Ovary (tissue), 9 donors: ENCODE results near the gene TECPR2. TPM values are rescaled to one million over a fixed set of nuclear protein-coding genes. Genes with fewer than 3 reads are reported as not detected.
A peak's percentile ranks its signal among the peaks of the same experiment; 100 is the strongest.
"Not testable (repeated sequence)": the region's sequence is repeated elsewhere in the genome, so short reads cannot be mapped to it uniquely, and the experiment has no call there.

Source experiments
- DNase-seq, 5 donors: peaks; one replicate each; pipeline ENCODE4 v3.0.0-alpha.2; 2019 to 2020
- H3K27ac ChIP-seq, 2 donors: fragments of 200-600 bp; one replicate each; pipeline versions ENCODE4 v1.5.1 to v1.8.0; 2019 to 2022
- H3K27me3 ChIP-seq: fragments of 200-600 bp; one replicate; pipeline ENCODE4 v1.8.0; 2022
- H3K36me3 ChIP-seq: fragments of 200-600 bp; sonication (generic); one replicate; pipeline ENCODE4 v1.5.1; 2019
- H3K4me1 ChIP-seq: one replicate; pipeline ENCODE4 v1.8.1; 2013; ENCODE audit warnings: mild to moderate bottlenecking, moderate library complexity; ENCODE audit not compliant: insufficient read depth
- H3K4me3 ChIP-seq: fragments of 200-600 bp; sonication (generic); one replicate; pipeline ENCODE4 v1.5.1; 2017
- H3K9me3 ChIP-seq, 2 donors: fragments of 200-600 bp in 1 of 2; sonication (generic) in 1 of 2; one replicate each; pipeline versions ENCODE4 v1.5.1 to v1.8.1; 2013 to 2019; ENCODE audit warnings: mild to moderate bottlenecking in 1 of 2, moderate library complexity in 1 of 2
- EP300 ChIP-seq: sonication (generic); formaldehyde crosslinking; IDR thresholded peaks from one replicate; pipeline ENCODE4 v1.6.1; 2017; ENCODE audit warnings: antibody characterized with exemption
- POLR2A ChIP-seq: fragments of 450-650 bp; IDR thresholded peaks from one replicate; pipeline ENCODE4 v1.6.1; 2017; ENCODE audit warnings: antibody characterized with exemption, mild to moderate bottlenecking, moderate library complexity
- WGBS, 3 donors: extraction: QIAGEN DNeasy Blood & Tissue Kit in 1 of 3; methylation state at CpG; one replicate each; pipeline versions ENCODE4 v1.1.5 to v1.1.7; 2013 to 2017; 5-methylcytosine and 5-hydroxymethylcytosine counted together
- intact Hi-C, 4 donors: fragments of 100-400 bp; cut with DNase I; formaldehyde crosslinking; loops; one replicate each; pipeline versions ENCODE4 v1.11.0 to v1.15.1; 2022 to 2023
- polyA plus RNA-seq, 2 donors: library from polyadenylated mRNA; stranded (reverse); fragments of 200-250 nt in 1 of 2; fragments of 350-450 nt in 1 of 2; fragmentation: Illumina TruSeq in 1 of 2; extraction: RNeasy Lipid Tissue Mini Kit (QIAGEN cat#74804) in 1 of 2; gene quantifications; one replicate each; pipeline ENCODE4 v1.2.3, GENCODE V29; 2013 to 2014
- total RNA-seq, 7 donors: library from RNA; depleted of rRNA in 2 of 7; stranded (reverse); fragments of >200 nt in 2 of 7; fragmentation: NEBNext Ultra II Directional in 3 of 7; extraction: Animal tissue kit (Norgen Biotek cat#: 25700) in 3 of 7; gene quantifications; one replicate each; pipeline versions ENCODE4 v1.1.0 to v1.2.4, GENCODE V29; 2016 to 2023
- TF ChIP-seq, protein P1 (sequence below), 3 donors: fragments of 450-650 bp in 2 of 3; fragments of 200-600 bp in 1 of 3; IDR thresholded peaks; one replicate each; pipeline versions ENCODE4 v1.5.1 to v1.8.0; 2016 to 2022; ENCODE audit warnings: antibody characterized with exemption in 3 of 3, mild to moderate bottlenecking in 1 of 3
- donor health status: DM: no; HTN: no; CAD: no; lungs with moderate emphysema.
- donor health status: DM: no; HTN: no; CAD: no.
- donor health status: Bipolar disorder and iron deficiency.
- donor health status: DM: yes; HTN: yes; CAD: no.
- donor health status: DM: no; HTN: no; CAD: no.
- donor health status: DM: yes; HTN: yes; CAD: no.

TECPR2 gene
- total and polyA plus RNA-seq, 9 donors = 8.6 to 29.3 (median 25.8) TPM

DNA sequence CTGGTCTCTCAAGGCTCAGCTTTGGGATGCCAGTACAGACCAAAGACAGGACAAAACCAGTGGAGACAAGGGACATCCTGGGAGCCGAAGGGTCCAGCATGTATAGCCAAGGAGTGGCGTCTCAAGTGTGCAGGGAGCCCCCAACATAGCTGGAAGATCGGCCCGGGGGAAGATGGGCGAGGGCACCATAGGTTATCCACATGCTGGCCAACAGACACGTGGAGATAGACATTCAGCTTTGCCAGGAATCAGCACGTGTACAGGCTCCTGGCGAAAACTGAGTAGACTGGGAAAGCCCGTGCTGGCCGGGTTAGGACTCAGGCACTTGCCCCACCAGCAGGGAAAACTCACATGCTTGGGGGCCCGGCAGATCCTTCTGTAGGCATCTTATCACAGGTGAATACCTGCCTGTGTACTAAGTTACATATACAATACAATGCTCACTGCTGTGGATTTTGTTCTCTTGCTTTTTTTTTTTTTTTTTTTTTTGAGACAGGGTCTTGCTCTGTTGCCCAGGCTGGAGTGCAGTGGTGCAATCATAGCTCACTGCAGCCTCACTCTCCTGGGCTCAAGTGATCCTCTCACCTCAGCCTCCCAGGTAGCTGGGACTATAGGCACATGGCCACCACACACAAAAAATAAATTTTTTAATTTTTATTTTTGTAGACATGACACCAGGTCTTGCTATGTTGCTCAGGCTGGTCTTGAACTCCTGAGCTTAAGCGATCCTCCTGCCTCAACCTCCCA, 152.4 kb downstream of the TECPR2 start:
- no peaks in the 10 kb centered on the region for H3K36me3 ChIP-seq
- TF ChIP-seq EP300 = no peak
- TF ChIP-seq POLR2A = no peak
- TF ChIP-seq, protein P1, sequence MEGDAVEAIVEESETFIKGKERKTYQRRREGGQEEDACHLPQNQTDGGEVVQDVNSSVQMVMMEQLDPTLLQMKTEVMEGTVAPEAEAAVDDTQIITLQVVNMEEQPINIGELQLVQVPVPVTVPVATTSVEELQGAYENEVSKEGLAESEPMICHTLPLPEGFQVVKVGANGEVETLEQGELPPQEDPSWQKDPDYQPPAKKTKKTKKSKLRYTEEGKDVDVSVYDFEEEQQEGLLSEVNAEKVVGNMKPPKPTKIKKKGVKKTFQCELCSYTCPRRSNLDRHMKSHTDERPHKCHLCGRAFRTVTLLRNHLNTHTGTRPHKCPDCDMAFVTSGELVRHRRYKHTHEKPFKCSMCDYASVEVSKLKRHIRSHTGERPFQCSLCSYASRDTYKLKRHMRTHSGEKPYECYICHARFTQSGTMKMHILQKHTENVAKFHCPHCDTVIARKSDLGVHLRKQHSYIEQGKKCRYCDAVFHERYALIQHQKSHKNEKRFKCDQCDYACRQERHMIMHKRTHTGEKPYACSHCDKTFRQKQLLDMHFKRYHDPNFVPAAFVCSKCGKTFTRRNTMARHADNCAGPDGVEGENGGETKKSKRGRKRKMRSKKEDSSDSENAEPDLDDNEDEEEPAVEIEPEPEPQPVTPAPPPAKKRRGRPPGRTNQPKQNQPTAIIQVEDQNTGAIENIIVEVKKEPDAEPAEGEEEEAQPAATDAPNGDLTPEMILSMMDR (IDR thresholded peaks at IDR 0.05) = no peak
- peak in 2 of 5 donors; percentile 8 to 27 for DNase-seq
- WGBS, 3 donors = 69 to 81% (median 70%) methylated on average over 12 of the region's 12 CpGs
- H3K27me3 ChIP-seq = no peaks in the 10 kb centered on the region
- no peak overlapping the region for H3K27ac ChIP-seq
- H3K4me3 ChIP-seq = no peak overlapping the region
- intact Hi-C loops = no loop called here
- no peaks in the 10 kb centered on the region for H3K9me3 ChIP-seq
- peaks cover 4% of the 10 kb centered on the region for H3K4me1 ChIP-seq

DNA sequence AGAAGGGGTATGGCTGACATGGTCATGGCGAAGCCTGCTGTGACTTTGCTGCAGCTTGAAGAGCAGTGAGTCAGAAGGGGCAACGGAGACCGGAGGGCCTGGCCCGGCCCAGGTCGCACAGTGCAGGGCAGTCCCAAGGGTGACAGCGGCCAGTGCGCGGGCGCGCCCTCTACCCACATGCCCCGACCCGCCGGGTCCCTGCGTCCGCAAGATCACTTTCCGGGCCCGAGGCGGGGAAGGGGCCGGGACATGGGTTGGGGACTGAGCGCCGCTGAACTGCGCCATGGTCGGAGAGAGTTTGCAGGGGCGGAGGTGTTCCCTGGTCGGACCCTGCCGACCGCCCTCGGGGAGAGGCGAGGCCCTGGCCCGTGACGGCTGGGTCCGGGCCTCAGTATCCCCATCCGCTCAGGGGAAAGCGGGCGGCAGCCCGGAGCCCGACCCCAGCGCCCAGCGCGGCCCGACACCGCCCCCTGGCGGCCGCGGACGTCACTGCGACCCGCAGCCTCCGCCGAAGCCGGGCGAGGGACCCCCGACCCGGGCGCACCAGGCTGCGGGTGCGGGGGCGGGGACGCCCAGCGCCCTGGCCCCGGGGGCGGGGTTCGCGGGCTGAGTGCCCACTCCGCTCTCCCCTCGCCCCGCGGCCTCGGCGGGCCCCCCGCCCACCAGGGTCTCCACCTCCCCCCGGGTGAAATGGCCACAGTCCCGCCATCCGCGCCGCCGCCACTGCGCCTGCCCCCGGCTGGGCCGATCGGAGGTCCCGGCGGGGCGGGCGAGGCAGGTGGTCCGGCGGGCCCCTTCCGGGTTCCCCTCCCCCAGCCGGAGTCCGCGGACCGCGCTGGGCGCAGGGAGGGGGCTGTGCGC, 154.0 kb downstream of the TECPR2 start:
- no peaks in the 10 kb centered on the region for H3K9me3 ChIP-seq
- no peaks in the 10 kb centered on the region for H3K36me3 ChIP-seq
- no peaks in the 10 kb centered on the region for H3K27me3 ChIP-seq
- TF ChIP-seq, protein P1 (IDR thresholded peaks at IDR 0.05) = peak; percentile 63 to 99 (median 99)
- TF ChIP-seq POLR2A (no peak), EP300 (no peak)
- H3K27ac ChIP-seq = peak overlapping the region in 1 of 2 donors; percentile 33
- 2 to 3% (median 3%) methylated on average over 32 to 95 of the region's 95 CpGs for WGBS, 3 donors
- peaks cover 4% of the 10 kb centered on the region for H3K4me1 ChIP-seq
- H3K4me3 ChIP-seq = peak overlapping the region; percentile 50
- peak; percentile 39 to 81 (median 65) for DNase-seq
- intact Hi-C loops = loop anchor here in 3 of 4 donors (1.0 to 2.0 kb wide), 2 partner anchors 78 kb away; no protein-coding TSS in a partner anchor

DNA sequence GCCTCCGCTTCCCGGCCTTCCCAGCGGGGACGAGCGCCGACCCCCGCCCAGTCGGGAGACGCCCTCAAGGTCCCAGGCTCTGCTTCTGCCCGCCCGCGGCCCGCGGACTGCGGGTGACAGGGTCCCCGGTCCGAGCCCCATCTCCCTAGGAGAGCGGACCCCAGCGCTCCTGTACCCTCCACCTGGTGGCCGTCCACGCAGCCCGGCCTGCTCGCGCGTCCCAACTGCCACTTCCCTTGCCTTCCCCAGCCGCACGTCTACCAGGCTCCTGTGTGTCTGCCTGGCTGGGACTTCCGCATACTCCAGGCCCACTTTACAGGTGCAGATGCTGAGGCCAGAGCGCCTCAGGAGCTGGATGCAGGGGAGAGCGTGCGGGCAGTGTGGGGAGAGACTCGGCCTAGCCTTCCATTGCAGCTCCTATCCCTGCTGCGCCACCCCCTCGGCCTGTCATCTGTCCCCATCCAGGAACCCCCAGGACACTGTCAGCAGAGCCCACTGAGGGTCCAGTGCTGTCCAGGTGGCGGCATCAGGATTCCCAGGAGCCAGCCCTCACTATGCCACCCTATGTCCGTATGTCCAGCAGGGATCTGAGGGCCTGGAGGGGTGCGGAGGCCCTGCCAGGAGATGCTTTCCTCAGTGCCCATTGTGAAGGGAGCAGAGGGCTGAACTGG, 154.8 kb downstream of the TECPR2 start:
- Histone ChIP-seq H3K4me3 (peak overlapping the region; percentile 50), H3K27me3 (no peaks in the 10 kb centered on the region), H3K27ac (peak overlapping the region in 1 of 2 donors; percentile 33), H3K4me1 (peaks cover 4% of the 10 kb centered on the region), H3K9me3 (no peaks in the 10 kb centered on the region), H3K36me3 (no peaks in the 10 kb centered on the region)
- 27 to 54% (median 41%) methylated on average over 17 to 37 of the region's 37 CpGs for WGBS, 3 donors
- intact Hi-C loops = loop anchor here in 1 of 4 donors (2.0 kb wide), 1 partner anchor 79 kb away; no protein-coding TSS in a partner anchor
- peak in 1 of 5 donors; percentile 46 for DNase-seq
- no peak for TF ChIP-seq POLR2A
- TF ChIP-seq, protein P1 (IDR thresholded peaks at IDR 0.05) = no peak
- no peak for TF ChIP-seq EP300

DNA sequence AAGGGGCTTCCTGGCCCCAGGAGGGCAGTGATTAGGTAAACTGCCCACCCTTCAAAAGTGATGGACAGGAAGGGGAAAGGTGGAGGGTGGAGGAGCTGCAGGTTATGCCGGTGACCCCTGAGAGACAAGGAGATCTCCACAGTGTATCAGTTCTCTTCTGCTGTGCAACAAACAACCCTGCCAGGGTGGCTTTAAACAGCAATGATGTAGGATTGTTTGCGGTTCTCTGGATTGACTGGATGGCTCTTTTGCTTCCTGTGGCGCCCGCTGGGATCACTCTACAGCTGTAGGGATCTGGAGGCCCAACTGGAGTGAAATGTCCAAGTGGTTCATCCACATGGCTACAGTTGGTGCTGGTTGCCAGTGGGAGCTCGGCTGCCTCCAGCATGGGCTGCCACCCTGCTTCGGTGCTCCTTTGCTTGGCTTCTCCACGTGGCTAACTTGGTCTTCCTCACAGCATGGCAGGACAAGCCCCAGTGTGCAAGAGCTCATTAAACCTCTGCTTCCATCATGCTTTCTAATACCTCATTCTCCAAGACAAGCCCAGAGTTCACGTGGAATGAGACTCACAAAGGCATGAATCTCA, 155.4 kb downstream of the TECPR2 start:
- intact Hi-C loops = no loop called here
- Histone ChIP-seq H3K4me1 (peaks cover 4% of the 10 kb centered on the region), H3K36me3 (no peaks in the 10 kb centered on the region), H3K4me3 (no peak overlapping the region), H3K27ac (no peak overlapping the region), H3K9me3 (no peaks in the 10 kb centered on the region), H3K27me3 (no peaks in the 10 kb centered on the region)
- DNase-seq = peak in 2 of 5 donors; percentile 12 to 28
- TF ChIP-seq, protein P1 (IDR thresholded peaks at IDR 0.05) = no peak
- no peak for TF ChIP-seq EP300
- TF ChIP-seq POLR2A = no peak
- 86 to 94% (median 86%) methylated on average over 8 of the region's 8 CpGs for WGBS, 3 donors

DNA sequence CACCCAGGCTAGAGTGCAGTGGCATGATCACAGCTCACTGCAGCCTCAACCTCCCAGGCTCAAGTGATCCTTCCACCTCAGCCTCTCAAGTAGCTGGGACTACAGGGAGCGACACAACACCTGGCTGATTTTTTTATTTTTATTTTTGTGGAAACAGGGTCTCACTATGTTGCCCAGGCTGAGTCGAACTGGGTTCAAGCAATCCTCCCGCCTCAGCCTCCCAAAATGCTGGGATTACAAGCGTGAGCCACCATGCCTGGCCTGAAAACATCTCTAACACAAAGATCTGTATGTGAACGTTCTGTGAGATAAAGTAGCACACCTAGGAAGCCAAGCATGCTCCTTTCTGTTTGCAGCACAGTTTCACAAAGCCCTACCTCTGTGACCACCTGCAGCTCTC, 157.0 kb downstream of the TECPR2 start:
- H3K36me3 ChIP-seq, H3K9me3 ChIP-seq, H3K4me1 ChIP-seq, H3K4me3 ChIP-seq, DNase-seq, H3K27me3 ChIP-seq, H3K27ac ChIP-seq: not testable (repeated sequence)
- intact Hi-C loops = loop anchor here in 1 of 4 donors (10.0 kb wide), 1 partner anchor 405 kb away; the partner anchor contains the start of gene AMN
- whole genome bisulfite sequencing, 3 donors = 85 to 86% (median 86%) methylated on average over 5 of the region's 5 CpGs
